GM18520 (cell line): Measurements from ENCODE around the gene PLBD2.

Experiments used
- ATAC-seq: cut with Tn5 transposase; IDR thresholded peaks from one replicate; pipeline ENCODE4 v1.9.1; 2021; ENCODE audit not compliant: unreplicated experiment

Gene PLBD2

DNA sequence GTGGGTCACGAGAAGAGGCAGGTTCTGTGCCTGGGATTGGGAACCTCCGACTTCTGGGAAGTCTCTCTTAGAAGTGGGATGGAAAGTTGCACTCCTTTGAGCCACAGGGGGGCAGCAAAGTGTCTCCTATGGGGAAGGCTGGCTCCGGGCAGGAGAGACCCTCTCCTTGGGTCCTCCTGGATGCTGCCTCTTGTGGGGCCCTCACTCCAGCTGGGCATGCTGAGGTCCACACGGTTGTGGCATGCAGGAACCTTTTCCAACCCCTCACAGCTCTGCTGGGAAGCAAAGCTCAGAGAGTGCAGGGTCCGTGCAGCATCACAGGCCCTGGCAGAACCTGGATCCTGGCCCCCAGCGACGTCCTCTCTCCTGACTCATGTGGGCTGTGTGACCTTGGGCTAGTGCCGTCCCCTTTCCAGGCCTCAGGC is 81.2 kb downstream of the PLBD2 start:
- ATAC-seq, result no peak

DNA sequence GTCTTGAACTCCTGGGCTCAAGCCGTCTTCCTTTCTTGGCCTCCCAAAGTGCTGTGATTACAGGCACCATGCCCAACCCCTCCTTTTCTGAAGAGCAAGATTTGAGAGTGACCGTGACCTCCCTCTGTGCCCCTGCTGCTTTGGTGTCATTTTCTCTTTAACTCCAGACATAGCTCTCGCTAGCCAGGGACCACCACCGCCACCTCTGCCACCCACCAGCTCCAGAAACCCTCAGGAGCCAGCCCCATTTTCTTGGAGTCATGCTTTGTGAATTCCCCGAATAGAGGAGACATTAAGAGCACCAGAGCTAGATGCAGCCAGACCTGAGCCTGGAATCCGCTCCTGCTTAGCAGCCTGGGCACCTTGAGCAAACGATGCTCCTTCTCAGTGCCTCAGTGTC is 81.9 kb downstream of the PLBD2 start:
- ATAC-seq, result no peak
